GM21717 (cell line): Measurements from ENCODE around the gene YWHAG.
"Not testable (repeated sequence)": the region's sequence is repeated elsewhere in the genome, so short reads cannot be mapped to it uniquely, and the experiment has no call there.

Experiments
- ATAC-seq: cut with Tn5 transposase; IDR thresholded peaks from one replicate; pipeline ENCODE4 v1.9.1; 2021; ENCODE audit warnings: mild to moderate bottlenecking, moderate library complexity; ENCODE audit not compliant: unreplicated experiment

The YWHAG gene

DNA sequence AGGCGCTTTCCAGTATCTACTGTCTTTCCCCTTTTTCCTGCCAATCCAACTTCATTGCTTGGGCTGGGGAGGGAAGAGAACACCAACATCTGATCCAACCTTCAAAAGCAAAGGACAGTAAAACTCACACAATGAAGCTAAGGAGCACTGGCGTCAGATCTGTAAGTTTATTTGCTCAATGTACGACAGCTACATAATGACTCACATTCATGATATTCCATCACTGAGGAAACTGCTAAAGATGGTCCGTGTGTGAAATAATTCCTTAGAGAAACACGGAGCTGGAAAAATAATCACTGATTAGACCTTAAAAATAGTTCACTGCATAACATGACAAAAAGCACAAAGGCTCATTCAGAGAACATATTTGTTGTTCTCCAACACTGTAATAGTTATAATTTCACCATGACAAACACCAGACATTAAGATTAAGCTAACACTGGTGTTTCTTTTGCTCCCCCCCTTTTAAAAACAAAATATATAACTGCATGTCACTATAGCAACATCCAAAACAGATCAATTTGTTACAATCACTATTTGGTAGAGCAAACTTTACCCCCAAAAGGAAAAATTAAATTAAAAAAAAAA lies 32.1 kb downstream of the YWHAG start:
- no peak for ATAC-seq

- no peak for ATAC-seq
Observed at GRCh38 chr7:76325811-76326210, 33.0 kb downstream of the YWHAG start.

DNA sequence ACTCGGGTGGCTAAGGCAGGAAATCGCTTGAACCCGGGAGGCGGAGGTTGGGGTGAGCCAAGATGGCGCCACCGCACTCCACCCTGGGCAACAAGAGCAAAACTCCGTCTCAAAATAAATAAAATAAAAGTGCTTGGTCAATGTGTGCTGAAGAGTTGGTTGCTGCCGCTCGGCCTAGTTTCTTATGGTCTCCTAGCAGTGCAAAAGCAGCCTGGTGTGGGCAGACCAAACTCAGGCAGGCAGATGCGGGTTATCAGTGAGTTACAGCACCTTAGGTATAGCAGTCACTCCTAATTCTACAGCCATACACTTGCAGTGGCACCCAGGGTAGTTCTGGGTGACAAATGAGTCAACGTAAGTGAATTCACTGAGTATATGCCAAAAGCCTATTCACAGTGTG lies 33.7 kb downstream of the YWHAG start:
- no peak for ATAC-seq

- peak; percentile 50 for ATAC-seq
Observed at GRCh38 chr7:76318488-76319353, 40.1 kb downstream of the YWHAG start.

DNA sequence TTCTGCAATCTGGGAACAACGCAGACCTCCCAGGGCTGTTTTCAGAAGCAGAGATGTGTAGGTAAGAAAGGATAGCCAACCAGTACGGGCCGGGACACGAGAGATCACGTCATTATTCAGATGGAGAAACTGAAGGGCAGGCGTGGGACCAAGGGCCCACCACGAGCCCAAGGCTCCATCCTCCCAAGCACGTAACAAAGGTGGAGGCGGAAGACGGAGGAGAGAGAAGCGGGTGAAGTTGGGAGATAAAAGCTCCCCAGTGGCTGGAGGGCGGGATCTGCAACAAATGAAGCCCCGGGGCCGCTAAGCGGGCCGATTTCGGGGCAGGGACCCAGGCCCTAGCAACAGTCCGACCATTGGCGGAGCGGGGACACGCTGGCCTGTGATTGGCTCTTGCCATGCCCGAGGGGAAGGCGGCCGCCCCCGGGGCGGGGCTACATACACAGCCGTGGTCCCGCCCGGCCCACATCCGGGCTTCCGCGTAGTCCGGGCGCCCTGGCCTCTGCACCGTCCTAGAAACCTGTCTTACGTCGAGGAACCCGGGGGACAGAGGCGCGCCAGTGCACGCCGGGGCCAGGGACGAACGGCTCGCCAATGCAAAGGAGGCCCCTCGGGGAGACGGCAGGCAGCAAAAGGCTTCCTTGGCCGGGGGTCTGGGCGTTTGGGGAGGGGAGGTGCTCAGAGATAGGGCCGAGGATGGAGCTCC lies 40.9 kb downstream of the YWHAG start:
- peak; percentile 87 for ATAC-seq

- ATAC-seq = no peak
Observed at GRCh38 chr7:76316984-76317781, 41.6 kb downstream of the YWHAG start.

- ATAC-seq = no peak
Observed at GRCh38 chr7:76315364-76315763, 43.4 kb downstream of the YWHAG start.

GRCh38 chr7:76314740-76315139 lies 44.1 kb downstream of the YWHAG start:
- not testable (repeated sequence) for ATAC-seq

- peak; percentile 44 for ATAC-seq
Observed at GRCh38 chr7:76314042-76314721, 44.6 kb downstream of the YWHAG start.

- ATAC-seq = not testable (repeated sequence)
Observed at GRCh38 chr7:76311838-76312237, 47.0 kb downstream of the YWHAG start.

GRCh38 chr7:76310102-76310957 lies 48.5 kb downstream of the YWHAG start:
- ATAC-seq = no peak

DNA sequence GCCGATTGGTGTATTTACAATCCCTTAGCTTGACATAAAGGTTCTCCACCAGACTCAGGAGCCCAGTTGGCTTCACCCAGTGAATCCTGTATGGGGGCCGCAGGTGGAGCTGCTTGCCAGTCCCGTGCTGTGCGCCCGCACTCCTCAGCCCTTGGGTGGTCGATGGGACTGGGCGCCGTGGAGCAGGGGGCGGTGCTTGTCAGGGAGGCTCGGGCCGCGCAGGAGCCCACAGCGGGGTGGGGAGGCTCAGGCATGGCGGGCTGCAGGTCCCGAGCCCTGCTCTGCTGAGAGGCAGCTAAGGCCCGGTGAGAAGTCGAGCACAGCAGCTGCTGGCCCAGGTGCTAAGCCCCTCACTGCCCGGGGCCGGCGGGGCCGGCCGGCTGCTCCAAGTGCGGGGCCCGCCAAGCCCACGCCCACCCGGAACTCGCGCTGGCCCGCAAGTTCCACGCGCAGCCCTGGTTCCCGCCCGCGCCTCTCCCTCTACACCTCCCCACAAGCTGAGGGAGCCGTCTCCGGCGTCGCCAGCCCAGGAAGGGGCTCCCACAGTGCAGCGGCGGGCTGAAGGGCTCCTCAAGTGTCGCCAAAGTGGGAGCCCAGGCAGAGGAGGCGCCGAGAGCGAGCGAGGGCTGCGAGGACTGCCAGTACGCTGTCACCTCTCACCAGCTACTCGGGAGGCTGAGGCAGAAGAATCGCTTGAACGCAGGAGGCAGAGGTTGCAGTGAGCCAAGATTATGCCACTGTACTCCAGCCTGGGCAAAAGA lies 49.3 kb downstream of the YWHAG start:
- ATAC-seq = not testable (repeated sequence)

DNA sequence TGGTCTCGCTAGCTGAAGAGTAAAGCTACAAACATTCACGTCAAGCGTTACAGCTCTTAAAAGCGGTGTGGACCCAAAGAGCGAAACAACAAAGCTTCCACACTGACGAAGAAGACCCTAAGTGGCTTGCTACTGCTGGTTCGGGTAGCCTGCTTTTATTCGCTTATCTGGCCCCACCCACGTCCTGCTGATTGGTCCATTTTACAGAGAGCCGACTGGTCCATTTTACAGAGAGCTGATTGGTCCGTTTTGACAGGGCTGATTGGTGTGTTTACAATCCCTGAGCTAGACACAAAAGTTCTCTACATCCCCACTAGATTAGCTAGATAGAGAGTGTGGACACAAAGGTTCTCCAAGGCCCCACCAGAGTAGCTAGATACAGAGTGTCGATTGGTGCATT lies 49.9 kb downstream of the YWHAG start:
- not testable (repeated sequence) for ATAC-seq

GRCh38 chr7:76304888-76305375 lies 53.9 kb downstream of the YWHAG start:
- no peak for ATAC-seq

GRCh38 chr7:76303202-76304147 lies 55.3 kb downstream of the YWHAG start:
- peak; percentile 37 for ATAC-seq

GRCh38 chr7:76302347-76303201 lies 56.2 kb downstream of the YWHAG start, which contains the start of gene HSPB1:
TSS of gene HSPB1 (plus strand) at chr7:76302673. CDS start at chr7:76302713, 40 bp downstream.
- no peak for ATAC-seq
